ENCODE data around the gene KCNJ8.

KCNJ8 gene

DNA sequence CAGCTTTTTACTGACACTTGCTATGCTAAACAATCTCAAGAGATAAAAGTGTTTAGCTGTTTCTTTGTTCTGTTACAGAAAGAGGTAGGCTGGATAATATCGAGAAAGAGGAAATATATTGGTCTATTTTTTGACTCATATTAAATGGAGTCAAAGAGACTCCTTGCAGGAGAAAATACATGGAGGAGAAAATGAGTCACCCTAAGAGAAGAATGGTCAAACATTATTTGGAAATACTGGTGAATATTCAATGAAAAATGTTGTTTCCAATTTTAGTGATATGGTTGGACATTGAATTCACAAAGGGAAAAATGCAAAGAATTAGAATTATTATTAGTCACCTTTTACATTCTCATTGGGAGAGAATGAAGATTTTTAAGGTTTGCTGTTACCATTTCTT lies 3.2 kb downstream of the KCNJ8 start:
- DNase-seq (ENCODE audit: low read depth, low spot score): peak; percentile 16
- in situ Hi-C loops (cut with HindIII; ENCODE audit: low sequenced_read_pairs): no loop called here
- no peak overlapping the region for H3K4me3 ChIP-seq (ENCODE audit: low read depth, low read length)
- TF ChIP-seq CTCF (IDR thresholded peaks at IDR 0.05; ENCODE audit: low read depth, low read length): no peak

DNA sequence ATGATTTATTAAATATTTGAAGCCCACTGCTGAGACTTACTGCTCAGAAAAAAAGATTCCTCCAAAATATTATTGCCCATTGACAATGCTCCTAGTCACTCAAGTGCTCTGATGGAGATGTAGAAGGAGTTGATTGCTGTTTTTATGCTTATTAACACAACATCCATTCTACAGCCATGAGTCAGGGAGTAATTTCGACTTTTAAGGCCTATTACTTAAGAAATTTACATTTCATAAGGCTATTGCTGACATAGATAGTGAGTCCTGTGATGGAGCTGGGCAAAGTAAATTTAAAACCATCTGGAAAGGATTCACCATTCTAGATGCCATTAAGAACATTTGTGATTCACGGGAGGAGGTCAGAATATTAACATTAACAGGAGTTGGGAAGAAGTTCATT lies 5.2 kb downstream of the KCNJ8 start:
- no peak overlapping the region for H3K4me3 ChIP-seq (ENCODE audit: low read depth, low read length)
- in situ Hi-C loops (cut with HindIII; ENCODE audit: low sequenced_read_pairs): no loop called here
- DNase-seq (ENCODE audit: low read depth, low spot score): no peak
- TF ChIP-seq CTCF (IDR thresholded peaks at IDR 0.05; ENCODE audit: low read depth, low read length): no peak

DNA sequence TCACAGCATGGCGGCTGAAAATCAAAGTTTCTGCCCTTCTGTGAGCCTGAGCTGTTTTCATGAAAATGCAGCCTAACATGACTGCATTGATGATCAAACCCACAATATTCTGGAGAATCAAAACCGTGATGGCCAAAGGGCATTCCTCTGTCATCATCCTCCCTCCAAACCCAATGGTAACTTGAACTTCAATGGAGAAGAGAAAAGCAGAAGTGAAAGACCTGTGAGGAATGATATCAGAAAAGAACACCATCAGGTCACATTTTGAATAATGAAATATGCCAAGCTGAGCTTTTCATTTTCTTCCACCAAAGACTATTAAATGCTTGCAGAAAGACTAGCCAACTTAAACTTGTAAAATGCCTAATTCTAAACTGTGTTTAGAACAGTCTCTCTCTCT lies 8.1 kb downstream of the KCNJ8 start:
- DNase-seq (ENCODE audit: low read depth, low spot score): no peak
- in situ Hi-C loops (cut with HindIII; ENCODE audit: low sequenced_read_pairs): no loop called here
- no peak for TF ChIP-seq CTCF (IDR thresholded peaks at IDR 0.05; ENCODE audit: low read depth, low read length)
- H3K4me3 ChIP-seq (ENCODE audit: low read depth, low read length): no peak overlapping the region

DNA sequence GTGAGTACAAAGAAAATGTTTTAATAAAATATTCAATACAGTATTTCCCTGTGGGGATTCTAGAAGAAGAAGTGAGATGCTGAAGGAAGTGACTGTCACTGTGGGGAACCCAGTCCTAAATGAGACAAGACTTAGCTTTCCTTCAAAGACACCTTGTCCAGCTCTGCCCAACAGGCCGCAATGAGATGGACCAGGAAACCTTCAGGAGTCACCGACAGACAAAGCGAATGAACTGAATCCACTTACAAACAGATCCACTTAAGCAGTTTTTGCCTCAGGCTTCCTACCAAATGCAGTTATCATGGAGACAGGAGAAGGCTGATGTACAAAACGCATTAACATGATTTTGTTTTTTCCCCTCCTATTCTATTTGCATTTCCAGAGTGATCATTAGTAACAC lies 9.6 kb downstream of the KCNJ8 start:
- in situ Hi-C loops (cut with HindIII; ENCODE audit: low sequenced_read_pairs): no loop called here
- no peak for DNase-seq (ENCODE audit: low read depth, low spot score)
- no peak overlapping the region for H3K4me3 ChIP-seq (ENCODE audit: low read depth, low read length)
- TF ChIP-seq CTCF (IDR thresholded peaks at IDR 0.05; ENCODE audit: low read depth, low read length): no peak

DNA sequence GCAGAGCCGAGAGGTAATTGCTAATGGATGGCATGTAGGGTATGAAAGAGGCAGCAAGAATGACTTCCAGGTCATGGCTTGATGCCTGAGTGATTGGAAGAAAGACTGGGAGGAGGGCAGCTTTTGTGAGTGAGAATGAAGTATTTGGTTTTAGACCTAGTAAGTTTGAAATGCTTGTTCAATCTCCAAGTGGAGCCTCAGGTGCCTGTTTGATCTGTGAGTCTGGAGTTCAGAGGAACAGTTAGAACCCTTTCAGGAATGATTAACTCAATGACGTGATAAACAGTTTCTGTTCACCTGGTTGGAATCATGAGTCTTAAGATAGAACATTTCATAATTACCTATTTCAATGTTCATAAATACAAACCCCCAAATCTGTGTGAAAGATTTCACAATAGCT lies 10.4 kb downstream of the KCNJ8 start:
- no peak for DNase-seq (ENCODE audit: low read depth, low spot score)
- in situ Hi-C loops (cut with HindIII; ENCODE audit: low sequenced_read_pairs): no loop called here
- H3K4me3 ChIP-seq (ENCODE audit: low read depth, low read length): no peak overlapping the region
- TF ChIP-seq CTCF (IDR thresholded peaks at IDR 0.05; ENCODE audit: low read depth, low read length): no peak

DNA sequence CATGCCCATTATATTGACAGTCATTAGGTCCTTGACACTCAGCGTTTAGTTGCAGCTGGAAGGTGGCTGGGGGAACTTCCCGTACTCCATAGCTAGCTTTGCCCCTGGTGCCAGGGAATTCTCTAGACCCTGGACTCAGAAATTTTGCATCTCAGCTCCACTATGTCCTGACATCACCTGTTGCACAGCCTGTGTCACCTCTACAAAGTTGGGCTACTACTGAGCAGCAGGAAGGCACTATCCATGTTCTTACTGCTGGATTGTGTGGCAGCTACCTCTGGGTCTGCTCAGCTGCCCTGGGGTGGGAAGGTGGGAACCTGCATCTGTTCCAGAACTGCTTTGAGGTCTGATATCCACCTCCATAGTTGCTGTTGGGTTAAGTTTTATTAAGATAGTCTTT lies 11.0 kb downstream of the KCNJ8 start:
- no peak for DNase-seq (ENCODE audit: low read depth, low spot score)
- no peak for TF ChIP-seq CTCF (IDR thresholded peaks at IDR 0.05; ENCODE audit: low read depth, low read length)
- H3K4me3 ChIP-seq (ENCODE audit: low read depth, low read length): no peak overlapping the region
- in situ Hi-C loops (cut with HindIII; ENCODE audit: low sequenced_read_pairs): no loop called here

GRCh38 chr12:21759737-21760136 lies 14.8 kb downstream of the KCNJ8 start:
- no peak overlapping the region for H3K4me3 ChIP-seq (ENCODE audit: low read depth, low read length)
- in situ Hi-C loops (cut with HindIII; ENCODE audit: low sequenced_read_pairs): no loop called here
- no peak for DNase-seq (ENCODE audit: low read depth, low spot score)
- no peak for TF ChIP-seq CTCF (IDR thresholded peaks at IDR 0.05; ENCODE audit: low read depth, low read length)

All from astrocyte of the spinal cord (primary cell).